ENCODE measurements around the gene GRID1. TPM values are rescaled to one million over a fixed set of nuclear protein-coding genes. Genes with fewer than 3 reads are reported as not detected.

The GRID1 gene
- total and polyA plus RNA-seq, 2 experiments from 2014 or later = not detected

DNA sequence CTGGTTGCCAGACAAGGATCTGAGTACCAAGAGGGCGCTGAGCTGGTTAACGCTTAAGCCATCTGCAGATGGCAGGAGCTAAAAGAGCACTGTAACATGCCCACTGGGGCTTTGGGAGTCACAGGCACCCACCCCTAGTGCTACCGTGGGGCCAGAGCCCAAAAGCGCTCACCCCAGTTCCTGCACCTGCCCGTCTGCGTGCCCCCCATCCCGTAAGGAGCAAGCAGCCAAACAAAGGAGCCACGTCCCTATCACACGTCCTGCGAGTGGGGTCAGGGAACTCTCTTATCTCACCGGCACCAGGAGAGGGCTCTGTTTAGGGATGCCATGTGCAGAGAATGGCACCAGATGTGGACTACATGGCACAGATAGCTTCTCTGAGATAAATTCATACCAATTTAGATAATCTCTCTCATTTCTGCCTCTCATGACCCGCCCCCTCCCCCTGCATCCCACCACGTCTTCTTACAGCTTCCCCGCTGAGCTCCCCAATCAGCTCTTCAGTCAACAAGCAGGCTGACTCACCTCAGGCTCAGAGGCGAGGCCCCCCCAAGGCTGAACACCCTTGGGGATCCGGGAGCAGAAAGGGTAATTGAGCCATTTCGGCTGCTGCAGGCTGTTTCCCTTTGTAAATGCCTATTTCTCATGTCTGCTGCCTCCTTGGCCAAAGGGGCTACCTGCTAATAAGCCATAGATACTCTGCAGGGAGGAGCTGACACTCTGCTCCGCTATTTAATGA, 235.7 kb downstream of the GRID1 start:
- no peak overlapping the region for H3K9ac ChIP-seq
- H3K27ac ChIP-seq = no peak overlapping the region
- H2AFZ ChIP-seq = no peak overlapping the region
- no peaks in the 10 kb centered on the region for H3K27me3 ChIP-seq (replicated peaks; ENCODE audit: insufficient read depth)
- no peak for TF ChIP-seq EZH2phosphoT487 (IDR thresholded peaks at IDR 0.05; ENCODE audit: insufficient read depth, low read depth)
- TF ChIP-seq EZH2 (IDR thresholded peaks at IDR 0.05; ENCODE audit: insufficient read depth, poor library complexity, severe bottlenecking) = no peak
- no peaks in the 10 kb centered on the region for H3K9me3 ChIP-seq (ENCODE audit: low read depth)
- H3K9me2 ChIP-seq (ENCODE audit: insufficient read depth) = no peaks in the 10 kb centered on the region
- no peaks in the 10 kb centered on the region for H3K36me3 ChIP-seq (ENCODE audit: low read depth)
- DNase-seq = no peak
- H3K4me1 ChIP-seq (ENCODE audit: insufficient read depth) = no peaks in the 10 kb centered on the region
- H4K20me1 ChIP-seq (ENCODE audit: insufficient read depth) = no peaks in the 10 kb centered on the region
- in situ Hi-C loops (cut with MboI) = no loop called here
- H3F3A ChIP-seq (ENCODE audit: insufficient read depth) = no peaks in the 10 kb centered on the region
- no peaks in the 10 kb centered on the region for H3K79me2 ChIP-seq (ENCODE audit: insufficient read depth)
- H3K4me3 ChIP-seq = no peak overlapping the region
- no peak overlapping the region for H3K4me2 ChIP-seq (ENCODE audit: unreplicated experiment)
- 48 to 57% methylated on average over 17 to 18 of the region's 18 CpGs for WGBS, 2 experiments (ENCODE audit: low coverage in 1 of 2, low lambda C conversion rate in 2 of 2, missing lambda C conversion rate in 2 of 2)

DNA sequence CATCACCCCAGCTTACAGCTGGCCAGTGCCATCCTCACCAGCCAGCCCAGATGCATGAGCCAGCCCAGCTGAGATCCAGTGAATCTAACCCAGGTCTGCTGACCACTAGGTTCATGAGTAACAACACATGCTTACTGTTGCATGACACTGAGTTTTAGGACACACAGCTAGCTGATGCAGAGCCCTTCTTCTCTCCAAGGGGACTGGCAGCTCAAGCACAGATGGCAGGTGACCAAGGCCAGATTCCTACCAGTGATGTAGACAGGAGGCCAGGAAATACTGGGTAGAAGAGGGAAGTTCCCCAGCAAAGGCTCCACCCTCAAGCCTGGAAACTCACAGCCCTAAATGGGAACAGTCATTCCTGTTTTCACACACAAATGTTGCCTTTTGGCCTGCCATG, 236.6 kb downstream of the GRID1 start:
- no peak for DNase-seq
- H4K20me1 ChIP-seq (ENCODE audit: insufficient read depth) = no peaks in the 10 kb centered on the region
- no peak overlapping the region for H3K9ac ChIP-seq
- H2AFZ ChIP-seq = no peak overlapping the region
- H3K36me3 ChIP-seq (ENCODE audit: low read depth) = no peaks in the 10 kb centered on the region
- no peaks in the 10 kb centered on the region for H3K27me3 ChIP-seq (replicated peaks; ENCODE audit: insufficient read depth)
- no peak for TF ChIP-seq EZH2 (IDR thresholded peaks at IDR 0.05; ENCODE audit: insufficient read depth, poor library complexity, severe bottlenecking)
- no peak for TF ChIP-seq EZH2phosphoT487 (IDR thresholded peaks at IDR 0.05; ENCODE audit: insufficient read depth, low read depth)
- H3F3A ChIP-seq (ENCODE audit: insufficient read depth) = no peaks in the 10 kb centered on the region
- no peaks in the 10 kb centered on the region for H3K9me3 ChIP-seq (ENCODE audit: low read depth)
- no peaks in the 10 kb centered on the region for H3K9me2 ChIP-seq (ENCODE audit: insufficient read depth)
- H3K4me1 ChIP-seq (ENCODE audit: insufficient read depth) = no peaks in the 10 kb centered on the region
- H3K4me3 ChIP-seq = no peak overlapping the region
- H3K4me2 ChIP-seq (ENCODE audit: unreplicated experiment) = no peak overlapping the region
- in situ Hi-C loops (cut with MboI) = no loop called here
- no peaks in the 10 kb centered on the region for H3K79me2 ChIP-seq (ENCODE audit: insufficient read depth)
- no peak overlapping the region for H3K27ac ChIP-seq

DNA sequence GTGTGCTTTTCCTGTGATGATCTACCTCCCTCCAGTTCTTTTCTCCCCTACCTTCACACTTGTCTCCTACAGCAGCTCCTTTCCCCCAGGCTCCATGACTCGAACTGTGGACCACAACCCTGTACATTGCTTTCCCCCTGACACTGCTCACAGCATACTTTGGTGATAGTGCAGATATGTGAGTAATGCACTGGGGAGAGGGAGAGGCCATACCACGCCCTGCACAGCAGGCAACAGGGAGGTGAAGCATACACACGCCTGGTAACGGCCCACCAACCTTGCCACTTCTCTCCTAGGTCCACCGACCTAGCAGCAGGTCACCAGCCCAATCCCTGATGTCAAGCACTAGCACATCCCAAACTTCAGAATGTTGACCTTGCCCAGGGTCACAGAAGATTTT, 238.2 kb downstream of the GRID1 start:
- no peak for DNase-seq
- H3K36me3 ChIP-seq (ENCODE audit: low read depth) = no peaks in the 10 kb centered on the region

DNA sequence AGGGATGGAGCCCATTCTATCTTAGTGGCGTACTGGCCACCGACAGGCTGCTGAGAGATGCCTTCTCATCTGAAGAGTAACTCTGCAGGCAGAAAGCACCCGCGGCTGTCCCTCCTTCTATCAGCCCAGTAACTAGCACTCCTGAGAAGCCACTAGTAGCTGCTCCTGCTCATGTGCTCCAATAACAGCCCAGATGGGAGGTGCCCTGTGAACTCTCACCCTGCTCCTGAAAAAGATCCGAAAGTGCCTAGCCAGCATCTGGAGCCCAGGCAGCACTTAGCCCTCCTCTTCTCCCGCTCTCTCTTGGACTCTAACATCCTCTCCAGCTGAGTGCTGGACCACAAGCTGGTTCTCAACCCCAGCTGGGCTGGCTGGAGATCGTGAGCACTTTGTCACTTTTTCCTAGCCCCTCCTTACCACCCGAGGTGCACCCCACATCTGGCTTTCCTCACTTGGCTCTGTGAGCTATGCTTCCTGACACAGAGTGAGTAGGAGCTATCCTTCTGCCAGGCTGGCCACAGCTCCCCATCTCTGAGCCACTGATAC, 239.2 kb downstream of the GRID1 start:
- Histone ChIP-seq H3K4me2 (ENCODE audit: unreplicated experiment) (no peak overlapping the region), H3K4me1 (ENCODE audit: insufficient read depth) (no peaks in the 10 kb centered on the region), H3K79me2 (ENCODE audit: insufficient read depth) (no peaks in the 10 kb centered on the region), H3K36me3 (ENCODE audit: low read depth) (no peaks in the 10 kb centered on the region), H4K20me1 (ENCODE audit: insufficient read depth) (no peaks in the 10 kb centered on the region), H3K4me3 (no peak overlapping the region), H2AFZ (no peak overlapping the region), H3K27me3 (replicated peaks; ENCODE audit: insufficient read depth) (no peaks in the 10 kb centered on the region), H3K9me2 (ENCODE audit: insufficient read depth) (no peaks in the 10 kb centered on the region), H3K27ac (no peak overlapping the region), H3K9ac (no peak overlapping the region), H3F3A (ENCODE audit: insufficient read depth) (no peaks in the 10 kb centered on the region), H3K9me3 (ENCODE audit: low read depth) (no peaks in the 10 kb centered on the region)
- TF ChIP-seq EZH2phosphoT487 (IDR thresholded peaks at IDR 0.05; ENCODE audit: insufficient read depth, low read depth) = no peak
- no peak for TF ChIP-seq EZH2 (IDR thresholded peaks at IDR 0.05; ENCODE audit: insufficient read depth, poor library complexity, severe bottlenecking)
- in situ Hi-C loops (cut with MboI) = no loop called here
- DNase-seq = no peak
- 5 to 7% methylated on average over 8 of the region's 8 CpGs for WGBS, 2 experiments (ENCODE audit: low coverage in 1 of 2, low lambda C conversion rate in 2 of 2, missing lambda C conversion rate in 2 of 2)

More for the DNA sequence above, 238.2 kb downstream of the GRID1 start:
- no peaks in the 10 kb centered on the region for H3K9me2 ChIP-seq (ENCODE audit: insufficient read depth)
- no peak overlapping the region for H3K27ac ChIP-seq
- in situ Hi-C loops (cut with MboI) = no loop called here
- no peaks in the 10 kb centered on the region for H3K27me3 ChIP-seq (replicated peaks; ENCODE audit: insufficient read depth)
- H3K4me3 ChIP-seq = no peak overlapping the region
- H3K9ac ChIP-seq = no peak overlapping the region
- no peak overlapping the region for H3K4me2 ChIP-seq (ENCODE audit: unreplicated experiment)
- H3K9me3 ChIP-seq (ENCODE audit: low read depth) = no peaks in the 10 kb centered on the region
- H3F3A ChIP-seq (ENCODE audit: insufficient read depth) = no peaks in the 10 kb centered on the region
- 8 to 11% methylated on average over 5 of the region's 5 CpGs for WGBS, 2 experiments (ENCODE audit: low coverage in 1 of 2, low lambda C conversion rate in 2 of 2, missing lambda C conversion rate in 2 of 2)
- TF ChIP-seq EZH2phosphoT487 (IDR thresholded peaks at IDR 0.05; ENCODE audit: insufficient read depth, low read depth) (no peak), EZH2 (IDR thresholded peaks at IDR 0.05; ENCODE audit: insufficient read depth, poor library complexity, severe bottlenecking) (no peak)
- H2AFZ ChIP-seq = no peak overlapping the region
- no peaks in the 10 kb centered on the region for H3K4me1 ChIP-seq (ENCODE audit: insufficient read depth)
- no peaks in the 10 kb centered on the region for H4K20me1 ChIP-seq (ENCODE audit: insufficient read depth)
- no peaks in the 10 kb centered on the region for H3K79me2 ChIP-seq (ENCODE audit: insufficient read depth)
